HG03354 (cell line): ENCODE data around the gene ALOXE3.
A peak's percentile ranks its signal among the peaks of the same experiment; 100 is the strongest.

Experiments used
- ATAC-seq: cut with Tn5 transposase; IDR thresholded peaks from one replicate; pipeline ENCODE4 v1.9.1; 2021; ENCODE audit warnings: mild to moderate bottlenecking; ENCODE audit not compliant: unreplicated experiment, poor library complexity, severe bottlenecking

Gene ALOXE3

GRCh38 chr17:8060274-8060673, 58.0 kb downstream of the ALOXE3 start:
- no peak for ATAC-seq

GRCh38 chr17:8059131-8059530, 59.2 kb downstream of the ALOXE3 start:
- ATAC-seq, result no peak

GRCh38 chr17:8057691-8058114, 60.6 kb downstream of the ALOXE3 start:
- no peak for ATAC-seq

- ATAC-seq, result no peak
These were observed 61.2 kb downstream of the ALOXE3 start for GRCh38 chr17:8056976-8057625.

- ATAC-seq, result peak; percentile 66
These were observed 61.9 kb downstream of the ALOXE3 start for GRCh38 chr17:8056232-8056975.

GRCh38 chr17:8055851-8056231, 62.5 kb downstream of the ALOXE3 start:
- ATAC-seq, result no peak

- no peak for ATAC-seq
These were observed 64.7 kb downstream of the ALOXE3 start for GRCh38 chr17:8053600-8053999.

- ATAC-seq, result no peak
These were observed 65.8 kb downstream of the ALOXE3 start for GRCh38 chr17:8052256-8053252.

- no peak for ATAC-seq
These were observed 66.5 kb downstream of the ALOXE3 start for GRCh38 chr17:8051831-8052230.

GRCh38 chr17:8048736-8049135, 69.6 kb downstream of the ALOXE3 start:
- no peak for ATAC-seq

- ATAC-seq, result no peak
These were observed 70.1 kb downstream of the ALOXE3 start for GRCh38 chr17:8048236-8048635.

GRCh38 chr17:8047769-8048110, 70.6 kb downstream of the ALOXE3 start:
- no peak for ATAC-seq

- ATAC-seq, result no peak
These were observed 71.2 kb downstream of the ALOXE3 start for GRCh38 chr17:8046929-8047768.

GRCh38 chr17:8046306-8046928, 71.9 kb downstream of the ALOXE3 start:
- no peak for ATAC-seq
